Midbrain (tissue), 1 donor: ENCODE results near the gene SH3GL3.

Source experiments
- DNase-seq: peaks from one replicate; lab custom pipeline; 2025; lab: John Stamatoyannopoulos, UW

The SH3GL3 gene

DNA sequence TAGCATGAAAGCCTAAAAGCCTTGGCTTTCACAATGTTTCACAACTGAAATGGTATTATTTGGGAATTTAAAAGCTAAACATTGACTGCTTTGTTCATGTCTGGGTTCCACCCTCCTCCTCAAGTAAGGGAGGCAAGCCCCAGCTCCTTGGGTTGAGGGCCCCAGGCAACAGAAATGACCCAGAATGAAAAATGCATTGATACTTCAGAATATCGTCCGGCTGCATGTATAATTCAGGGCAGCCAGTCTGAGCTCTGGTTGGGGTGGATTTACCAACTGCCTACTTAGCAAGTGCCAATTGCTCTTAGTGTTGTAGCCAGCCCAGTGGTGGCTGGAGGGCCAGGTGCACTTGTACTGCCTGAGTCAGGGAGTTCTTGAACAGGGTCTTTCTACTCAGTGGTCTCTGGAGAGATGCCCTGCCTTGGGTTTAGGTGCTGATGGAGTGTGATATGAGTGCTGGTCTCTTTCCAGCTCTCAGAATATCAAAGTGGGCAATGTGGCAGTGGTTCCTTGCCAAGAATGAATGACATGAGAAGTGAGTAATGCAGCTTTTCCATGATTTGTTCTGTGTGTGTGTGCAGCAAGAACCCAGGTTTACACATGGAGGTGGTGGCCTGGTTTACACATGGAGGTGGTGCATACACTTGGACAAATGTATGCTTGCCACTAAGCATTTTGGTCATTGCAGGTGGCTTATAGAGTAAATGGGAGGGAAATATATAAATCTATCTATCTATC, 165.9 kb downstream of the SH3GL3 start:
- DNase-seq = peak; percentile 52

DNA sequence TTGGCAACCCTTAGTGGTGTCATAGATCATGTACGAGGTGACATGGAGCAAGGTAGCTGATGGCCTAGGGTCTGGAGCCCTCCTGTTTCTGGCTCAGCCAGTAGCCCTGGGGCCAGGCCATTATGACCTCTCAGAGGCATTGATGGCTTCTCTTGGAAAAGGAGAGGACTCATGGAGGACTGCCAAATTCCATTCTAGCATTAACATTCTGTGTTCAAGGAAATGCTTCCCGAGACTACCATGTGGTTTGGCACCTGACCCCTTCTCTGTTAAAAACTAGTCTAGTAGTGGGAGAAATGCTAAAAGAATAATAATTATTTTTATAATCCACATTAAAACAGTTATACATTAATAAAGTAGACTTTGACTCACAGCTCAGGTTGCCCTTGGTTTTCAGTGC, 166.6 kb downstream of the SH3GL3 start:
- DNase-seq = peak; percentile 30

DNA sequence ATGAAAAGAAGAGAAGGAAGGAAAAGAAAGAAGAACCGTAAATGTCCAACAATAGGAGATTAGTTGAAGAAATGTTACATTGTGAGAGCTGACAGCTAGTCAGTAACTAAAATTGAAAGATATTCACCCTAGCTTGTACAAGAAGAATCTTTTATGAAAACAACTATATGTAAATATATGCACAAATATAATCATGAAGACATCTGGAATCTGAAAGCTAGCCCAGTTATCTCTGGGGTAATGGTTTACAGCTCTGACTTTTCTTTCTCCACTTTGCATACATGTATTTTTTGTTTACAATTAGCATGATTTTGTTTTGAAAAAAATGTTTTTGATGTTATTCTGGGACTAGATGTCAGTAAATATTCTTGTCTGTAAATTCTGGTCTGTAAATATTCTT, 169.7 kb downstream of the SH3GL3 start:
- DNase-seq = no peak

DNA sequence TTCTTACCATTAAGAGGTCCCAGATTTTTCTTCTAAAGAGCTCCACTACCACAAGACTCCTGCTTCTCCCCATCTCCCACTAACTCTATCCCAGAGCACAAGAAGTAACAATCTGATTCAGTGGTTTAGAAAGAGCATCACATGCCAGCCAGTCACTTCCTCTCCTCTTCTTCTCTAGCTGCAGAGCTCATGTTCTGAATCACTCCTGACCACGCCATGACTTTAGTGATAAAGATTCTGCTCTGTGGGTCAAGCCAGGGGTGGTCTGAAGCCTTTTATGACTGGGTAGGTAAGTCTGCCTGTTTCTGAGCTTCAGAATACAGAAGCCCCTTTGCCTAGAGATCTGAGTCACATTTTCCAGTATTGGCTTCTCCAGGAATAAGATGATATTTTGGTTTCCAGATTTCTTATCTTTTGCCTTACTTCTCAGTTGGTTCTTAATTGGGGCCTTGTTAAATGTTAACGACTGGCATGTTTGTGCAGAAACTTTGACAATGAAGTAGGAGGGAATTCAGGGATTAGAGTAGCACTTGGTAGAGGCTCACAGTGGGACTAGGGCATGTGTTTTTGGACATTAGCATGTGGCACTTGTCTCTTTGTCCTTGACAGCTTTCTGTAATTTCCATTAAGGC, 179.1 kb downstream of the SH3GL3 start:
- DNase-seq = no peak

DNA sequence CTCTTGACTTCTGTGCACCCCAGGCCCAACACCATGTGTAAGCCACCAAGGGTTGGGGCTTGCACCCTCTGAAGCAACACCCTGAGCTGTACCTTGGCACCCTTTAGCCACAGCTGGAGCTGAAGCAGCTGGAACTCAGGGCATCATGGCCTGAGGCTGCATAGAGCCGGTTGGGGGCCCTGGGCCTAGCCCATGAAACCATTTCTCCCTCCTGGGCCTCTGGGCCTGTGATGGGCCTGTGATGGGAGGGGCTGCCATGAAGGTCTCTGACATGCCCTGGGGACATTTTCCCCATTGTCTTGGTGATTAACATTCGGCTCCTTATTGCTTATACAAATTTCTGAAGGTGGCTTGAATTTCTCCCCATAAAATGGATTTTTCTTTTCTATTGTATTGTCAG, 184.4 kb downstream of the SH3GL3 start:
- no peak for DNase-seq

DNA sequence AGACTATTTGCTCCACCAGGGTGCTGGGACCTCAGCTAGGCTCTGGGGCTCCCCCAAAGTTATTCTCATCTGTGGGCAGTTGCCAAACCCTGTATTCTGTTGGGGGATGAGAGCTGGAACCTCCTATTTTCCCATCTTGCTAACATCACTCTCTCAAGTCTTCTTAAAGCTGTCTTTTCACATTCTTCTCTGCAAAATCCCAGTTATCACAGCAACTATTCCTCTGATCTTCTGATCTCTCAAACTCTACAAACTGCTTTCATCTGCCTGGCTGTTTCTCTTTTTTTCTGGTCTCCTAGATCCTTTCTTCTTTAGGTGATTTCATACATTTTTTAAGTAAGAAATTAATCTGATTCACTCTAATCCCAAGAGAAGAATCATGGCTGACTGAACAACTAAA, 196.1 kb downstream of the SH3GL3 start:
- no peak for DNase-seq

DNA sequence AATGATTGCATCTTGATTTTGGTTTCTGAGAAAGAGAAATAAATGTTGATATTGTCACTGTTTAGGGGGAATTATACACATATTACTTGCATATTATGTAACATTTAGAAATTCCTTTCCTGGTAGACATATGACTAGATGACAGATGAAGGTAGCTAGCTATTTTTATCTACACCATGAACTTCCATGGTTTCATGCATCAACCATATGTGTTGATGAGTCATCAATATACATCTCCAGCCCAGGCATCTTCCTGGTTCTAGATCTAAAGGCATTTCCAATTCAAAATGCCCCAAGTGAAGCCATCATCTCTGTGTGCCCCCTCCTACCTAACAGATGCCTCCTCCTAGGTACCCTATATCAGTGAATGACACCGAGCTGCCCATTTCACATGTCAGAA, 197.3 kb downstream of the SH3GL3 start:
- DNase-seq = no peak

DNA sequence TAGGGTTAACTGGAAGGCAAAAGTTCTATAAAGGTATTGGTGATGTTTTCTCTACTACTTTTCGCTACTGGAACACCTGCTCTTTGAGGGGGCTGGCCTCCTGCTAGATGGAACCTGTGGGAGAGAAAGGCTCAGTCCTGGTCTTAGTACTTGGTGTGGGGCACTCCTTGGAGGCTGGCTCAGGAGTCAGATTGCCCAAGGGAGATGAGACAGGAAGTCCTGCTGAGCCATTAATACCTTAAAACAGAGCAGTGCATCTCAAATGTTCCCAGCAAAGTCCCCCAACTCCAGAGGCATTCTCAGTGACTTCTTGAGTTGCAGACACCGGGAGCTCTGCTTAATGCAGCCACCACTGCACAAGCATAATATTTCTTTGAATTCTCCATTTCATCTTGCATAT, 203.7 kb downstream of the SH3GL3 start:
- DNase-seq = no peak

DNA sequence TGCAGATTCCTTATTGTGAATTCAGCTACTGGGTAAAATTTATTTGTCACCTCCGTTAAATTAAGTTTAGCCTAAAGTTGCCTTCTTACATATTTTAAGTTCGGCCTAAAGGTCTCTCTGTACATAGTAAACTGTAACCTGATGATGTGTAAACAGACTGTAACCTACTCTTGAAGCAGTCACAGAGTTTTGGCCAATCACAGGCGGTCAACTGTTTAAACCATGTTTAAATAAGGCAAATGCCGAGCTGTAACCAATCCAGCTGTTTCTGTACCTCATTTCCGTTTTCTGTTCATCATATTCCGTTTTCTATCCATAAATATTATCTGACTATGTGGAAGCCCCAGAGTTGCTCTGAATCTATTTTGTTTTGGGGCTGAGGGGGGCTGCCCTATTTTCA, 204.4 kb downstream of the SH3GL3 start:
- no peak for DNase-seq

DNA sequence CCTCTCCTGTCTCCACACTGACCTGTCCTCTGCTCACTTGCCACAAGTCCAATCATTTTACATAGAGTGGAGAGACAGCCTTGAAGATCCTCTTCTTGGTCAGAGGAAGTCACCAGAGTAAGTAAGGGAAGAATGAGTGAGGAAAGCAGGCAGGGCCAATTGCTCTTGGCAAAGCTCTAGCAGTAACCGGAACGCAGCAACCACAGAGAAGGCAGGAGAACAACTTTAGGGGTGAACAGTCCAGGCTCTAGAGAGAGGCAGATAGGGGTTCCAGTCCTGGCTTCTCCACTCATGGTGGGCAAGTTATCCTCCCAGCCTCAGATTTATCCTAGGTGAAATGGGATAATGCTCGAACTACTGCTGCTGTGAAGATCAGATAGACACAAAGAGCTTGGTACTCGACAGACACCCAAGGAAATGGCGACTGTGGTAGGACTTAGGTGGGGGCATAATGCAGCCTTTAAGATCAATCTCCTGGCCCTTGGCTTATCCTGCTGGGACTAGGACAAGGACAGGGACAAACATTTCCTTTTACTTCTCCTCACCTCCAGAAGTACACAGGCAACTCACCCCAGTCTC, 205.6 kb downstream of the SH3GL3 start:
- DNase-seq = no peak

DNA sequence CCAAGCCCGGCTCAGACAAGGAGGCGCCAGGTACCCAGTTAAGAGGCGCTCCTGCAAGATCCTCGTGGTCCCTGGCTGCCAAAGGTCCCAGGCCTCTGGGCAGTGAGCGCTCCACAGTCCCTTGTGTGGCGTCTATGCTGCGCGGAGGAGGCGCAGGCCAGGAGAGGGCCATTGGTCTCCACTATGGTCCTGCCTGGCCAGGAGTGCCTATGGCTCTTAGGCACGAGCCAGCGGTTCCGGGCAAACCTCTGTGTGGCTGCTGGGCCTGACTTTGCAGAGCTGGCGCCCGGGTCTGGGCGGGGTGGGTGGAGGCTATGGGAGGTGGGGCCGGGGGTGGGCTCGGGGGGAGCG, 206.1 kb downstream of the SH3GL3 start:
- DNase-seq = no peak

DNA sequence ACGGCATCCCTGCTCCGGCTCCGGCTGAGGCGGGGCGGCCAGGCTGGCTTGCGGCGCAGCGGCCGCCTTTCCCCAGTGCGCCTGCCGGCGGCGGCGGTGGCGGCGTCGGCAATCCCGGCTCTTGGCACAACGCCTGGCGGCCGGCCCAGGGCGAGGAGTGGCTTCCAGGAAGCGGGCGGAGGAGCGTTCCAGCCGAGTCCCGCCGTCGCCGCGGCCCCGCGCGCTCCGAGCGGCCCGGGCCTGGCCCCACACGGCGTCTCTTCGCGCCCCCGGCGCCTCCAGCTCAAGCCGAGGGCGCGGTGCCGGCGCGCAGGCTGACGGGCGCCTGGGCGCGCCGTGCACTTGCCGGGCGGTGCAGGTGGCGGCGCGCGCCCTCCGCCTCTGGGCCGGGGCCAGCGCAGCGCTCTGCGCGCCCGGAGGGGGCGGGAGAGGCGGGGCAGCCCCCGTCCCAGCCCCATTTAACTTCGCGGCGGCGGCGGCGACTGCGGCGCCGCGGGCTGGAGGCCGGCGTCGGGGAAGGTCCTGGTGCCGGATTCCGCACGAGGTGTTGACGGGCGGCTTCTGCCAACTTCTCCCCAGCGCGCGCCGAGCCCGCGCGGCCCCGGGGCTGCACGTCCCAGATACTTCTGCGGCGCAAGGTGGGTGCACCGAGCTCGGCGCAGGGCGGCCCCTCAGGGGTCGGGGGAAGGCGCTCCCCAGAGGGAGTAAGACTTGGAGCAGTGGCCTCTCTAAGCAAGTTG, 206.7 kb downstream of the SH3GL3 start, which contains the start of gene ADAMTSL3:
ADAMTSL3 (plus strand) TSS at position 485 of the 740 bp plus-strand sequence. CDS start 1,639 bp downstream, outside the sequence.
- peak; percentile 39 for DNase-seq

DNA sequence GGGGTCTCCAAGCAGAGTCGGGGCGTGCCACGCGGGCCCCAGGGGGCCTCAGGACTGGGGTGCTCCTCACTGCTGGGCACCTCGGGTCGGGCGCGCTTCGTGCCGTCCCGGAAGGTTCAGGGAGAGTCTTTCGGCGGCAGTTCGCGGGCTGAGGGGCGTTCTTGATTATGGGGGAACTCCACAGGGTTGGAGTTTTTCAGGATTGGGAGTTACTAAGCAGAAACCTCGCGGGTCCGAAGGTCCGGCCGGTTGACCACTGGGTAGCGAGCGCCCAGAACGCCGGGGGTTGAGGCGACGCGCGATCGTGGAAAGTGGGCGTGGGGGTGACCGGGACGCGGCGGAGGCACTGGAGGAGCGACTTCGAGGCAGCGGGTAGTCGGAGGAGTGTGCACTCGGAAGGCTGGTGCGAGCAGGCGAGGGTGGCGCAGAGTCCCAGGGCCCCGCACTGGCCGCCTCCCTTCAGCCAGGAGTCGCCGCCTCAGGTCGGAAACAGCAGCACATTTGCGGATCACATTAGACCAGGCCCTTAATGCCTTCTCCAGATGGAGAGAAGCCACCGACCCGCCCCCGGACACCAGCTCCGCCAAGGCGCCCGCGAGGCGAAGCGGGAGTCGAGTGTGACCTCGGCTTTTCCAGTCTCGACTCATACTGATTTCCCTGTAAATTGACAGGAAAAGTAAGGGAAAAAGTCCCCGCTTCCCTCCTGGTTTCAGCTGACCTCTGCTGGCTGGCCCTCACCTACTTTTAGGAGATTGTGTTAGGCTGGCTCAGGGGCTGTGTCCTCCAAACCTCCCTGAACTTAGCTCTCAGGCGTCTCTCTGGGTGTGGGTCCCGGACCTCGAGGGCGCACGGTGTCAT, 207.5 kb downstream of the SH3GL3 start:
- DNase-seq = no peak

DNA sequence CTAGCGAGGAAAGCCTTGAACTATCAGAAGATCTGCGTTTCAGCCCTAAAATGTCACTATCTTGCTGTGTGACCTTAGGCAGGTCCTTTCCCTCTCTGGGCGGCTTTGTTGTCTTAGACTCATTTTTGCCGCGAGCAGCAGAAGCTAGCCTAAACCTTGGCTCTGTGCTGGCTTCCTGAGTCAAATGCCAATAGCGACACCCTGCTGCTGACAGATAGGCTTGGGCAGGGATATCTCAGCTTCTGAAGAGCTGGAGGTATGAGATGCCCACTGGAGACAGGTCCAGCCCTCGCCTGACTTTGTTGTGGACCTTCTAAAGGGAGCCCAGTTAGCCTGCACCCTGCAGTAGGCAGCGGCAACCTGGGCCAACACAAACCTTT, 208.1 kb downstream of the SH3GL3 start:
- DNase-seq = no peak

DNA sequence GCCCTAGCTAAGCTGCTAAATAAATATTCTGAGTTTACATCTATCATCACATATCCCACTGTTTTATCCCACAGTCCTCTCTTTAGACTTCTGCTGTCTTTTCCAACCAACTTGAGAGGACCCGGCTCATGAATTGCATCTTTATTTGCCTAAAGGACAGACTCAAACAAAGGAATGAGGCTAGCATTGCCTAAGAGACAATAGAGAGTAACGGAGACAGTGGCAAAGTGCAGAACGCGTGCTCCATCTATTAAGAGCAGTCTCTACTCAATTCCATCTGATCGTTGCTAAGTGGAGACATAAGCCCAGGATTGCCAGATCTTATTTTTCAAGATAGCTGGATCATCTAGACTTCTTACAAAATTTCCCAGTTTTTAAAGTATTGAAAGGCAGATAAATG, 209.1 kb downstream of the SH3GL3 start:
- DNase-seq = no peak

DNA sequence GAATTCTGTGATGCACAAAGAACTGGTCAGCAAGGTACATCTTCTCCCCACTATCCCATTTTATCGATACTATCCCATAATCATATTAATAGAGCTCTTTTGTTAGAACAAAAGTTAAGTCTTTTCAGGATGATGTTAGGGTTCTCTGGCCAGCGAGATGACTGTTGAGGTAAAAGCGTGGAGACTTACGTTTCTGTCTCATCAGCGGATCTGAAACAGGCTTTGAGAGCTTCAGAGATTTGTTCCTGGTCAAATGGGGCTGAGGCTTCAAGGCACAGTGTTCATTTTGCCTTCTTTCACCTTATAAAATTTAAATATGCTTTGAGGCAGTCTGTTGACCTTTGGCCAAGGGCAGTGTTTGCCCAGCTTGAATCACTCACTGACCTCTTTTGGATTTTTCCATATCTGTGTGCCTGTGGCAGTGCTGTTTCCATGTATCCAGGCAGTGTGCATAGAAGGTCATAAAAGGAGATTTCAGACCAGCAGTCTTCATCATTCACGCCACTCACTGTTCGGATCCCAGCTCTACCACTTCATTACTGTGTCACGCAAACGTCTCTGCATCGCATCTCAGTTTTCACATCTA, 209.9 kb downstream of the SH3GL3 start:
- DNase-seq = no peak

DNA sequence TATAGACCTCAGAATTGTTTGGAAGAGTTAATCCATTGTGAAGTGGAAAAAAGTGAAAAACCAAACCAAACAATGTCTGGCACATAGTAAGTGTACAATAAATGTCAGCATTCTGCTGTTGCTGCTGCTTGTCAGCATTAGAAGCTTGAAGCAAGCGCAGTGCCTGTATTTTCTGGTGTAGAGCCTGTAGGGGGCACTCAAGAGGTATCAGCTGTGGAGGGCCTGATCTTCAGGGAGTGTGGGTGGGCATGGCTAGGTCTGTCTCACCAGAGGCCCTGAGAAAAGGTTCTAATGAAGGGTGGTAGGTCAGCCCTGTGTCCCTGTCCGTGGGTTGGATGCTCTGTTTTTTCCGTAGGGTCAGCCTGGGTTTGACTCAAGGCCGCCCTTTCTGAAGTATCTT, 210.4 kb downstream of the SH3GL3 start:
- DNase-seq = no peak

DNA sequence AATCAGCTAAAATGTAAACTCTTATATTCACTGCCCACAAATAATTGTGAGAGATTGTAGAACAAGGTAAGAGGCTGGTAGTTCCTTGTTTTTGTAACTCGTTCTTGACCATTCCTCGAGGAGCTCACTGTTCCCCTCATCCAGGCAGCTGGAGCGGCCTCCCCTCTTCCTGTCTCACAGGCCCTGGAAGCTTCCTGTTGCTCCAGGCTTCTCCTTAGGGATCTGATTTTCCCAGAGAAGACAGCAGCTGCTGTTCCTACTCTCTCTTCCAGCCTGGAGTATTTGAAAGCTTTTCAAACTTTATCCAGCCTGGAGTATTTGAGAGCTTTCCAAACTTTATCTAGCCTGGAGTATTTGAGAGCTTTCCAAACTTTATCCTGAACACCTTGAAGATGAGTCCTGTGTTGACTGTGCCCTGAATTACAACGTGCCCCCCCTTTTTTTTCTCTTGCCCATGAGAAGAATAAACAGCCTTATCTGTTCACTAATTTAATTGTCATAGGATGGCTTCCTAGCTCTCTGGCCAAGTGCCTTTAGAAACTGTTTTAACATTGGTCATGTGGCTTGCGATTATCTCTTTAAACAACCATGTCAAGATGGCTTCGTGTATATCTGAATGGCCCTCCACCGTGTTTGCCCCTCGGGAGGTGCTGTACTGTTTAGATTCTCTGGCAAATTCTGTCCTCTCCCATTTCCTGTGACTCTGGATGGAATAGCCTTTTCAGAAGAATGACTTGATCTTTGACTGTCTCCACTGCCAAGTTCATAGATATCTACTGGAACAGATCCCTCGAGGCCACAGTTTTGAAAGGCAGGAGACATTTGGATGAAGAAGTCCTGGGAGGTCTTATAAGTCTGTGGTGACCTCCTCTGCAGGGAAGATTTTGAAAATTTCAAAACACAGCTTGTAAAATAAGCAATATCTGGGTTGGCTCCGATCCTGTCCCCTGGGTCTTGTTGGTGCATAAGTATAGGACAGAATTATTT, 211.6 kb downstream of the SH3GL3 start:
- DNase-seq = no peak

DNA sequence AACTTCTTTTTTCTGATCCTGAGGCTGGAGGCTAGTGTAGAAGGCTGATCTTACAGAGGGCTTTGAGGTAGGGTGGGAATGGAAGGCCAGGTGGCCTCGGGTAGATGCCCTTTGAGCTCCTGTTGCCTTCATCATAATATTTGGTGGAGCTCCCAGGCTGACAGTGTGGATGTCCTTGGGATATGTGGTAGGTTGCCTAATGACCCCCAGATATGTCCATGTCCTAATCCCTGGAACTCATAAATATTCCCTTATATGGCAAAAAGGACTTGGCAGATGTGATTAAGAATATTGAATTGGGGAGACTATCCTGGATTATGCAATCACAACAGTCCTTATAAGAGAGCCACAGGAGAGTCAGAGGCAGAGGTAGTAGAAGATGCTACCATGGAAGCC, 212.3 kb downstream of the SH3GL3 start:
- no peak for DNase-seq

DNA sequence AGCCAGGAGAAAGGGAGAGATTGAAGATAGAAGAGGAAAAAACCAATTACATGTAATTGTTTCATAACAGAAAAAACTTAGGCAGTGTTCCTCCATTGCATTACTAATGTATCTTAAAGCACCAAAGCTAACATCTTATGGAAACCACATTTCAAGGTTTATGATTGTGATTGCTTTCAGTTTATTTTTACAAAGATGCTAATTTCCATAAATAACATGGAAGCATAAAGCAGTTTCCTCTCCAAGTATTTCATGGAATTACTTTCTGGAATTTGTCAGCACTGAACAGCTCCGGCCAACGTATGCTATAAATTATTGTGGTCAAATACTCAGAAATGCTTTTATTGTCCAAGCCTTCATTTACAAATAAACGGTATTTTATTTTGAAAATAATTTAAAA, 218.3 kb downstream of the SH3GL3 start:
- no peak for DNase-seq
